GM18519 (cell line): Measurements from ENCODE around the gene GFAP.

ENCODE experiments used
- ATAC-seq: cut with Tn5 transposase; IDR thresholded peaks from one replicate; pipeline ENCODE4 v1.9.1; 2021; ENCODE audit warnings: mild to moderate bottlenecking, moderate library complexity; ENCODE audit not compliant: unreplicated experiment, low FRiP score

The GFAP gene

DNA sequence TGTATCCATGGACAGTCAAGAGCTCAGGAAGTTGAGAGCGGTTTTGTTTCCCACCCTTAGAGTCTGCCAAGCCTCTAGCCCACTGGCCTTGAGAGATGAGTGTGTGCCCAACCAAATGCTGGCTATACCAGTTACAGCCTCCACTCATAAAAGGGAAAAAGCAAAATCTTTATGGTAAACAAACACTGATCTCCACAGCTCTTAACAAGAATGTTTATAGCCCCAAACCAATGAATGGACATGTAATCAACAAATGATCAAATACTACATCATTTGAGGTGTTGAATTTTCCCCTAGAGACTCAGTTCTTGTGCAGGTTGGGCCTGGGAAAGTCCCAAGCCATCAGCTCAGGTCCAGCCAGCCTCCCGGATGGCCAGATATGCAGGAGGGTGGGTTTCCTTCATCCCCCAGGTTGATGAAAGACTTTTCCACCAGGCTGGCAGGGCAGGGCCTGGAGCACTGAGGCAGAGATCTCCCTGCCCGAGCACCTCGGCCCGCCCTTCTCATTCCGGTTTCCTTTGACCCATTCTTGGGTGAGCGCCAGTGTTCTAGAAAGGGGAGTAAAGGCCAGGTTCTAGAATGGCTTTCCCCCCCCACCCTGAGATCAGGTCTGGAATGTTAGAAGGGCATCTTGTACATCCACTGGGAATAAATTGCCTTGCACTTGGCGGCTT lies 12.2 kb downstream of the GFAP start:
- no peak for ATAC-seq

DNA sequence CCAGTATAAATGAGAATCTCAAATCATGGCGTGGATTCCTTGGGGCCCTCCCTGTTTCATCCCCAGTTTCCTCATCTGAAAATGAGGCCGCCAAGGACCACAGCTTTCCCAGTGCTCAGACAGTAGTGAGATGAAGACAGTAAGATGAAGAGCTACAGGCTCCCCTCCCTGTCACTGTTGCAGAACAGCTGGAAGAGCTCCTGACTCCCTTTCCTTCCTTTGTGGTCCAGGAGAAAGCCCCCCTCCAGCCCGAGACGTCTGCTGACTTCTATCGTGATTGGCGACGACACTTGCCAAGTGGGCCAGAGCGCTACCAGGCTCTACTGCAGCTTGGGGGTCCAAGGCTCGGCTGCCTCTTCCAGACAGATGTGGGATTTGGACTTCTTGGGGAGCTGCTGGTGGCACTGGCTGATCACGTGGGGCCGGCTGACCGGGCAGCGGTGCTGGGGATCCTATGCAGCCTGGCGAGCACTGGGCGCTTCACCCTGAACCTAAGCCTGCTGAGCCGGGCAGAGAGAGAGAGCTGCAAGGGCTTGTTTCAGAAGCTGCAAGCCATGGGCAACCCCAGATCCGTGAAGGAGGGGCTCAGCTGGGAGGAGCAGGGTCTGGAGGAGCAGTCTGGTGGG lies 13.1 kb downstream of the GFAP start:
- no peak for ATAC-seq

GRCh38 chr17:44901411-44901921 lies 13.8 kb downstream of the GFAP start:
- no peak for ATAC-seq

GRCh38 chr17:44900894-44901293 lies 14.4 kb downstream of the GFAP start:
- ATAC-seq: no peak

- no peak for ATAC-seq
These were observed 16.1 kb downstream of the GFAP start, which contains the start of gene EFTUD2 for GRCh38 chr17:44899074-44899782. EFTUD2 (minus strand) TSS chr17:44899445; CDS start chr17:44894521, 4,924 bp downstream.

- no peak for ATAC-seq
These were observed 16.6 kb downstream of the GFAP start for GRCh38 chr17:44898768-44899073.

DNA sequence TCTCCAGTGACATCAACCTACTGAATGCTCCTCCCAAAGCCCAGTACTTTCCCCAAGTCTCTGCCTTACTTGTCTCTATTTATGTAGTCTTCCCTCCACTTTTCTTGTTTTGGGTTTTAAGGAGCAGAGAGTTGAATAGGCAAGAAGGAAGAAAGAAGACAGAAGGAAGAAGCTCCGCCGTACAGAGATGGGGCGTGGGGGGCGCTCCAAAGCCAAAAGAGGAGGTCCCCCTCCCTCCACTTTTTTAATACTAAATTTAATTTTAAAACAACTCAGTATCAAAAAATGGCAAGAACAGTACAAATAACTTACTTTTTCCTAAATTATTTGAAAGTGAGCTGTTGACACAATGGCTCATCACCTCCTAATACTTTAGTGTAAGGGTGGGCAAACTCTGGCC lies 20.7 kb downstream of the GFAP start:
- no peak for ATAC-seq

- ATAC-seq: no peak
These were observed 23.1 kb downstream of the GFAP start for GRCh38 chr17:44892250-44892649.

DNA sequence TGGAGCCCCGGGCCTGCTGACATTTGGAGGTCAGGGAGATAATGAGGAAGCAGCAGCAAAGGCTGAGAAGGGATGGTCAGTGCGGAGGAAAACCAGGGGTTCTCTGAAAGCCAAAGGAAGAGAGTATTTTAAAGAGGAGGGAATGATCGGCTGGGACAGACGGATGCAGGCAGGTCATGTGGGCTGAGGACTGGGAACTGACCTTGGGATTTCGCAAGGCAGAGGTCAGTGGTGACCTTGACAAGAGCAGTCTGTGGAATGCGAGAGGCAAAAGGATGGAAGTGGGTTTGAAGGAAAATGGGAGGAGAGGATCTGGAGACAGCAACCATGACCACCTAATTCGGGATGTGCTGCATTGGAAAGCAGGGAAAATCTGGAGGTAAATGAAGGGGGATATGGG lies 26.3 kb downstream of the GFAP start:
- no peak for ATAC-seq

DNA sequence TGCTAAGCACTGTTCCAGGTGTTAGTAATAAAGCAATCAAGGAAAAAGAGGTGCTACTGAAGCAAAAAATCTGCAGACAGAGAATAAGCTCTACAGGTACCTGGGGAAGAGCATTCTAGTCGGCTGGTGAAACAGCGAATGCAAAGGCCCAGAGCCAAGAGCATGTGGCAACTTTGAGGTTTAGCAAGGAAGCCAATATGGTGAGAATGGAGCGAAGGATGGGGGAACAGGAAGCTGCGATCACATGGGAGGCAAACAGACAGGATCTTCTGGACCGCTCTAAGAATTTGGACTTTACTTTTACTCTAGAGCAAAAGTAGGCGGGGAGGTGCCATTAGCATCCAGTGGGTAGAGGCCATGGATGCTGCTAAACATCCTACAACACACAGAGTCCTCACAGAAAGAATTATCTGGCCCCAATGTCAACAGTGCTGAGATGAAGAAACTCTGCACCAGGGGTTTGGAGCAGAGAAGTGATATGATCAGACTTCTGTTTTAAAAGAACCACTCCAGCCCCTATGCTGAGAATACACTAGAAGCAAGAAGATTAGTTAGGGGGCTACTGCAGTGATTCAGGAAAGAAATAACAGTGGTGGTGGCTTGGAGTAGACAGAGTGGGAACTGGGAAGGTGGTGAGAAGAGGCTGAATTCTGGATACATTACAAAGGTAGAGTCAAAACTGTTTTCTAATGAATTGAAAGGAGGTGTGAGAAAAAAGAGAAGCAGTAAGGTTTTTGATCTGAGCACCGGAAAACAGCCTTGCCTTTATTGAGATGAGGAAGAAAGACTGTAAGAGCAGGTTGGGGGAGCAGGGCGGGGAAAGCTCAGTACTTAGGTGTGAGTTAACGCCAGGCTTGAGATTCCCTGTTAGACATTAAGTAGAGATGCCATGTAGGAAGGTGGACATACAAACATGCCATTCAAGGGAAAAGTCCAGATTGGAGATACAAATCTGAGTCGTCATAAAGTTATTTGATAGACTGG lies 27.0 kb downstream of the GFAP start:
- no peak for ATAC-seq

GRCh38 chr17:44887016-44887415 lies 28.3 kb downstream of the GFAP start:
- ATAC-seq: no peak

DNA sequence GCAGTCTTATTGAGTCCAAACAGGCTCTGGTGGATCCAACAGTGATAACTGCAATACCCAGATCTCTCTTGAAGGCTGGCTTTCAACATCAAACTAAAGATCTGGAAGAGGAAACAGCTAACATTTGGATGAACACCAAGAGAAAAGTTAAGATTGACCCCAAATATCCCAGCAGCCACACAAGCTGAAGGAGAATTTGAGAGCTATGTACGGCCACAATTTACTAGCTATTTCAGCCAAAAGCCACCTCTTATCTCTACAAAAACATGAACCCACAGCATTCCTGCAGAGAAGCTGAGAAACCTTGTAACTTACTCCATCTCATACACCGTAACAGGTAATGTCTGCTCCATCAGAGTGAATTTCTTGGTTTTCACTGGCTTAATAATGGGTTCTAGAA lies 30.4 kb downstream of the GFAP start:
- ATAC-seq: no peak

- ATAC-seq: no peak
These were observed 34.2 kb downstream of the GFAP start for GRCh38 chr17:44881145-44881544.

DNA sequence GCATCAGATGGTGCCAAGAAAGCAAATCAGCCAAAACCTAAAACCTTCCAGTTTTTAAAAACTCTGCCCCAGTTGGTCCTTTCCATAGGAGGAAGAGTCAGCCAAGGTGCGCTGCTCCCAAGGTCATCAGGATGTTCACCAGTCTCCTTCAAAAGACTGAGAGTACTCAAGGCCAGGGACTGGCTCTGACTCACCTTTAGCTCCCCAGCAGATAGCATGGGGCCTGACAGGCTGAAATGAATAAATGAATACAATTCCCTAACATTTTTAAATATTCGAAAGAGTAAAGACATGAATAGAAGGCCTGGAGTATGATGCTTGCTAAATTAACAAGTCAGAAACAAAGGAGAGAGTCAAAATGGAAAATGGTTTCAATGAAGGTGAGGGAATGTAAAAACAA lies 35.2 kb downstream of the GFAP start:
- ATAC-seq: no peak

DNA sequence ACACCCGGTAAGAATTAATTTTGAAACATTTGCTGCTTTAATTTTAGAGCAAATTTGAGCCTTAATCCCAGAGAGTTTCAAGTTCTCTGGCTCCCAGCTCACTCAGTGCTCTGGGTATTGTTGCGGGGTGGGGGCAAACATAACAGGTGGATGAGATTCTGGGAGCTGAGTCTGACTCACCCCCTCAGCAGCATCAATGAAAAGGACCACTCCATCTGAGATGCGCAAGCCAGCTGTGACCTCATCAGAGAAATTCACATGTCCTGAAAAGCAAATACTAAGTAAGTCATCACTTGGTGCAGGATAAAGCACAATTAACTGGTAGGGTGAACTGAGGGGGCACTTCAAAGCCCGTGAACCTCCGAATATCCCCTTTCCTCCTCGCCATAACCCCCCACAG lies 35.9 kb downstream of the GFAP start:
- no peak for ATAC-seq

DNA sequence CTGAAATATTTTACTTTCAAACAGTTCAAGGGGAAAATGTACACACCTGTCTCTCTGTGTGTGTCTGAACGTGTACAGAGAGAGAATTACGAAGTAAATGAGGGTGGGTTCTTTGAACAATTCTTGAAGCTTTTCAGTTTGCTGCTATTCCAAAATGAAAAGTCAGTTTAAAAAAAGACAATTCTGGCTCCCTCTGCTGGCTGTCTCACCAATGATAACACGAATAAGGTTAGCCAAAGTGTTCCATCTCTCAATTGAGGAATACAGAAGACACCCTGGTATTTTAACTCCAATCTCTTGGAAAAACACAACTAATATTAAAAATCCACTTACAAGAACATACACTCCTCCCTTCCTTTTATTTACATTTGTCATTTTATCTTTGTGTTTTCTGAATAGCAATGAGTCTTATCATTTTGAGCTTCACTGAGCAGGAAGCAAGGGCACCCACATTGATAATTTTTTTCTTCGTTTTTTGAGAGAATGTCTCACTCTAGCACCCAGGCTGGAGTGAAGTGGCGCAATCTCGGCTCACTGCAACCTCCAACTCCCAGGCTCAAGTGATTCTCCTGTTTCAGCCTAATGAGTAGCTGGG lies 36.6 kb downstream of the GFAP start:
- no peak for ATAC-seq

GRCh38 chr17:44877121-44877520 lies 38.2 kb downstream of the GFAP start:
- ATAC-seq: no peak

GRCh38 chr17:44875761-44876160 lies 39.5 kb downstream of the GFAP start:
- no peak for ATAC-seq

DNA sequence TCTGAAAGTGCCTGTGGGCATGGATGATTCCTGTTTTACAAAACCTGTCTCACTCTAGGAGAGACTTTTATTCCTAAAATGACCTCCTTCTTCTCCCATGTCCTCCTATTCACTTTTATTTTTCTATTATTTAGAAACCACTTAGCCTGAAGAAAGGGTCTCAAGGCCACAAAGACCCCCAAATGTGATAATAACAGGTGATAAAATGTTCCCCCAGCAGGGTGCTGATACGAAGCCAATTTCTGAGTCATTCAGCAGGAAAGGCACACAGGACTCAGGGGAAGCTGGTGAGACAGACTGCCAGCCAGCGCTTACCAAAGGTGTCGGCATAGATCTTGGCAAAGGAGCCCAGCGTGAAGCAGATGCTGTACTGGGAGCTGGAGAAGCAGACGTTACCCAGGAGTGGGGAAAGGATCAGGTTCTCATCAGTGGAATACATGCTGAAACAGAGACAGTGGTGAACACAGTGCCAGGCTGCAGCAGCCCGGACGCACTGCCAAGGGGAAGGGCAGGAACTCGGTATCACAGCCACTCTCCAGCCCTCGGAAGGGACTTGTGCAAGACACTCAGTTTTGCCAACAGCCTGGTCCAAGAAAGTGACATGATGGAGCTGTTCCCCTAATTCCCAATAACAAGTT lies 43.0 kb downstream of the GFAP start:
- ATAC-seq: no peak

DNA sequence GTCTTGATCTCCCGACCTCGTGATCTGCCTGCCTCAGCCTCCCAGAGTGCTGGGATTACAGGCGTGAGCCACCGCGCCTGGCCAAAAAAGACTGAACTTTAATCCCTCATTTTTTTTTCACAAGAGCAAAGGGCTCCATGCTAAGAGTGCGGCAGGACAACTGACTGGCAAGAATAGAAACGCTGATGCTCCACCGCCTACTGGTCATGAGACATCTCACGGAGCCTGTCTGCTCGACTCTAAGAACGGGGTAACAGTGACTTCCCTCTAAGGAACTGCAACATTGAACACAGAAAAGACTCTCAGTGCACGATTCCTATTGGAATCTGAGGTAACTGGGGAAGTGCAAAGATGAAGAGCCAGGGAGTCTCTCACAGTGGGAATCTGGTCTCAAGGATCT lies 43.7 kb downstream of the GFAP start:
- no peak for ATAC-seq
